ENCODE data around the gene BEST2. TPM values are rescaled to one million over a fixed set of nuclear protein-coding genes. Genes with fewer than 3 reads are reported as not detected.
A peak's percentile ranks its signal among the peaks of the same experiment; 100 is the strongest.

Gene BEST2
- polyA plus RNA-seq, 3 donors from 2014 or later = not detected

GRCh38 chr19:12766051-12766521 is 14.5 kb downstream of the BEST2 start:
- peak; percentile 62 to 73 (median 64) for DNase-seq
- H3K27me3 Mint-ChIP-seq (ENCODE audit: low read depth in 3 of 3) = peaks cover 0 to 1% (median 0%) of the 10 kb centered on the region in 3 donors
- H3K4me1 Mint-ChIP-seq = no peaks in the 10 kb centered on the region
- no peak overlapping the region for H3K4me3 Mint-ChIP-seq
- H3K9me3 Mint-ChIP-seq = no peaks in the 10 kb centered on the region
- H3K36me3 Mint-ChIP-seq = peaks cover 0 to 4% (median 0%) of the 10 kb centered on the region in 3 donors
- H3K27ac Mint-ChIP-seq = no peak overlapping the region

GRCh38 chr19:12767150-12767549 is 15.6 kb downstream of the BEST2 start:
- DNase-seq = no peak
- Mint-ChIP-seq H3K27me3 (ENCODE audit: low read depth in 3 of 3) (no peaks in the 10 kb centered on the region), H3K36me3 (peaks cover 0 to 4% (median 0%) of the 10 kb centered on the region in 3 donors), H3K4me3 (no peak overlapping the region), H3K27ac (no peak overlapping the region), H3K9me3 (no peaks in the 10 kb centered on the region), H3K4me1 (no peaks in the 10 kb centered on the region)

GRCh38 chr19:12767666-12768065 is 16.1 kb downstream of the BEST2 start:
- Mint-ChIP-seq H3K4me3 (no peak overlapping the region), H3K36me3 (peaks cover 0 to 4% (median 0%) of the 10 kb centered on the region in 3 donors), H3K27me3 (ENCODE audit: low read depth in 3 of 3) (no peaks in the 10 kb centered on the region), H3K4me1 (no peaks in the 10 kb centered on the region), H3K27ac (no peak overlapping the region), H3K9me3 (no peaks in the 10 kb centered on the region)
- DNase-seq = no peak

GRCh38 chr19:12769689-12770088 is 18.1 kb downstream of the BEST2 start:
- DNase-seq = no peak
- peaks cover 0 to 4% (median 0%) of the 10 kb centered on the region in 3 donors for H3K36me3 Mint-ChIP-seq
- no peaks in the 10 kb centered on the region for H3K9me3 Mint-ChIP-seq
- no peaks in the 10 kb centered on the region for H3K27me3 Mint-ChIP-seq (ENCODE audit: low read depth in 3 of 3)
- no peaks in the 10 kb centered on the region for H3K4me1 Mint-ChIP-seq
- no peak overlapping the region for H3K27ac Mint-ChIP-seq
- no peak overlapping the region for H3K4me3 Mint-ChIP-seq

- Mint-ChIP-seq H3K27me3 (ENCODE audit: low read depth in 3 of 3) (peaks cover 0 to 4% (median 3%) of the 10 kb centered on the region in 3 donors), H3K4me1 (no peaks in the 10 kb centered on the region), H3K4me3 (no peak overlapping the region), H3K9me3 (no peaks in the 10 kb centered on the region), H3K36me3 (no peaks in the 10 kb centered on the region), H3K27ac (no peak overlapping the region)
- DNase-seq = no peak
These were observed 19.3 kb downstream of the BEST2 start for GRCh38 chr19:12770922-12771321.

- Mint-ChIP-seq H3K4me1 (peaks cover 2% of the 10 kb centered on the region in 2 donors), H3K4me3 (no peak overlapping the region), H3K9me3 (no peaks in the 10 kb centered on the region), H3K27ac (no peak overlapping the region), H3K36me3 (no peaks in the 10 kb centered on the region), H3K27me3 (ENCODE audit: low read depth in 3 of 3) (peaks cover under 1 to 5% (median 3%) of the 10 kb centered on the region in 3 donors)
- no peak for DNase-seq
These were observed 20.7 kb downstream of the BEST2 start for GRCh38 chr19:12772323-12772722.

- peaks cover 3 to 8% (median 7%) of the 10 kb centered on the region in 3 donors for H3K27me3 Mint-ChIP-seq (ENCODE audit: low read depth in 3 of 3)
These were observed 22.0 kb downstream of the BEST2 start for GRCh38 chr19:12773571-12773970.

GRCh38 chr19:12774588-12775555 is 23.3 kb downstream of the BEST2 start, which contains the start of gene HOOK2:
Gene HOOK2, minus strand, starts transcription at chr19:12775552. Its CDS starts 103 bp downstream, at chr19:12775449.
- H3K27ac Mint-ChIP-seq = peak within 1 kb of the TSS; percentile 53 to 82 (median 68)
- H3K9me3 Mint-ChIP-seq = no peaks in the 10 kb centered on the region
- peak within 1 kb of the TSS; percentile 65 to 75 (median 74) for H3K4me3 Mint-ChIP-seq
- no peaks in the 10 kb centered on the region for H3K36me3 Mint-ChIP-seq
- DNase-seq = no peak
- peaks cover 20 to 23% of the 10 kb centered on the region in 2 donors for H3K4me1 Mint-ChIP-seq
- H3K27me3 Mint-ChIP-seq (ENCODE audit: low read depth in 3 of 3) = peaks cover 3 to 9% (median 8%) of the 10 kb centered on the region in 3 donors

More at GRCh38 chr19:12773571-12773970, 22.0 kb downstream of the BEST2 start:
- peaks cover 13 to 14% of the 10 kb centered on the region in 2 donors for H3K4me1 Mint-ChIP-seq
- DNase-seq = no peak
- no peaks in the 10 kb centered on the region for H3K9me3 Mint-ChIP-seq
- H3K36me3 Mint-ChIP-seq = no peaks in the 10 kb centered on the region
- H3K27ac Mint-ChIP-seq = peak overlapping the region in 1 of 6 donors; percentile 49
- peak overlapping the region in 4 of 5 donors; percentile 15 to 71 (median 32) for H3K4me3 Mint-ChIP-seq

- Mint-ChIP-seq H3K4me3 (peak overlapping the region; percentile 77 to 88 (median 86)), H3K36me3 (no peaks in the 10 kb centered on the region), H3K4me1 (peaks cover 28 to 33% of the 10 kb centered on the region in 2 donors), H3K27ac (peak overlapping the region; percentile 86 to 96 (median 91)), H3K27me3 (ENCODE audit: low read depth in 3 of 3) (peaks cover 6 to 20% (median 17%) of the 10 kb centered on the region in 3 donors), H3K9me3 (no peaks in the 10 kb centered on the region)
- peak; percentile 79 to 83 (median 81) for DNase-seq
These were observed 25.8 kb downstream of the BEST2 start for GRCh38 chr19:12777217-12778016.

- no peaks in the 10 kb centered on the region for H3K9me3 Mint-ChIP-seq
- peak overlapping the region; percentile 77 to 88 (median 86) for H3K4me3 Mint-ChIP-seq
- peak; percentile 32 to 45 (median 39) for DNase-seq
These were observed 26.7 kb downstream of the BEST2 start for GRCh38 chr19:12778017-12778904.

GRCh38 chr19:12778905-12779161 is 27.2 kb downstream of the BEST2 start:
- H3K4me3 Mint-ChIP-seq = peak overlapping the region; percentile 77 to 88 (median 86)
- peaks cover 9 to 25% (median 17%) of the 10 kb centered on the region in 3 donors for H3K27me3 Mint-ChIP-seq (ENCODE audit: low read depth in 3 of 3)
- peaks cover 32 to 33% of the 10 kb centered on the region in 2 donors for H3K4me1 Mint-ChIP-seq
- peak overlapping the region; percentile 87 to 96 (median 91) for H3K27ac Mint-ChIP-seq
- no peak for DNase-seq
- H3K9me3 Mint-ChIP-seq = no peaks in the 10 kb centered on the region
- no peaks in the 10 kb centered on the region for H3K36me3 Mint-ChIP-seq

More at GRCh38 chr19:12778017-12778904, 26.7 kb downstream of the BEST2 start:
- H3K4me1 Mint-ChIP-seq = peaks cover 29 to 33% of the 10 kb centered on the region in 2 donors
- H3K27me3 Mint-ChIP-seq (ENCODE audit: low read depth in 3 of 3) = peaks cover 7 to 21% (median 17%) of the 10 kb centered on the region in 3 donors
- no peaks in the 10 kb centered on the region for H3K36me3 Mint-ChIP-seq
- H3K27ac Mint-ChIP-seq = peak overlapping the region; percentile 86 to 96 (median 91)

- no peak for DNase-seq
- H3K4me1 Mint-ChIP-seq = peaks cover 32 to 33% of the 10 kb centered on the region in 2 donors
- no peaks in the 10 kb centered on the region for H3K9me3 Mint-ChIP-seq
- peak overlapping the region; percentile 38 to 66 (median 60) for H3K4me3 Mint-ChIP-seq
- peaks cover 9 to 25% (median 17%) of the 10 kb centered on the region in 3 donors for H3K27me3 Mint-ChIP-seq (ENCODE audit: low read depth in 3 of 3)
- peak overlapping the region in 5 of 6 donors; percentile 54 to 96 (median 87) for H3K27ac Mint-ChIP-seq
- no peaks in the 10 kb centered on the region for H3K36me3 Mint-ChIP-seq
These were observed 27.8 kb downstream of the BEST2 start for GRCh38 chr19:12779162-12779993.

Measured in immature natural killer cell (primary cell).